ENCODE measurements around the gene ARHGAP45.

- TF ChIP-seq CTCF (IDR thresholded peaks at IDR 0.05), result no peak
- no peak for TF ChIP-seq POLR2A (IDR thresholded peaks at IDR 0.05)
Measured at GRCh38 chr19:1055886-1056620, 10.9 kb upstream of the ARHGAP45 start.

Data from testis (tissue), 2 donors.